GM19467 (cell line): ENCODE measurements around the gene KPNA3.
A peak's percentile ranks its signal among the peaks of the same experiment; 100 is the strongest.

Source experiments
- ATAC-seq: cut with Tn5 transposase; IDR thresholded peaks from one replicate; pipeline ENCODE4 v1.9.1; 2021; ENCODE audit warnings: mild to moderate bottlenecking, moderate library complexity; ENCODE audit not compliant: unreplicated experiment

The KPNA3 gene

GRCh38 chr13:49690133-49690994 lies 102.1 kb downstream of the KPNA3 start:
- ATAC-seq: peak; percentile 3

GRCh38 chr13:49683489-49683888 lies 109.0 kb downstream of the KPNA3 start:
- ATAC-seq: no peak

- ATAC-seq: no peak
These were observed 110.5 kb downstream of the KPNA3 start for GRCh38 chr13:49681842-49682435.

- ATAC-seq: no peak
These were observed 113.2 kb downstream of the KPNA3 start for GRCh38 chr13:49679246-49679645.

- ATAC-seq: no peak
These were observed 114.1 kb downstream of the KPNA3 start for GRCh38 chr13:49678191-49678914.

- ATAC-seq: no peak
These were observed 115.7 kb downstream of the KPNA3 start for GRCh38 chr13:49676581-49677298.

- ATAC-seq: no peak
These were observed 121.7 kb downstream of the KPNA3 start for GRCh38 chr13:49670828-49671227.

GRCh38 chr13:49669735-49670309 lies 122.7 kb downstream of the KPNA3 start:
- no peak for ATAC-seq

- ATAC-seq: no peak
These were observed 124.7 kb downstream of the KPNA3 start for GRCh38 chr13:49667773-49668172.

GRCh38 chr13:49664606-49665005 lies 127.9 kb downstream of the KPNA3 start:
- ATAC-seq: no peak

GRCh38 chr13:49657241-49657641 lies 135.2 kb downstream of the KPNA3 start:
- ATAC-seq: no peak

GRCh38 chr13:49655906-49656305 lies 136.6 kb downstream of the KPNA3 start:
- no peak for ATAC-seq

GRCh38 chr13:49654011-49654410 lies 138.5 kb downstream of the KPNA3 start:
- ATAC-seq: no peak

GRCh38 chr13:49653478-49653877 lies 139.0 kb downstream of the KPNA3 start:
- no peak for ATAC-seq

- no peak for ATAC-seq
These were observed 139.9 kb downstream of the KPNA3 start for GRCh38 chr13:49652355-49653305.

- no peak for ATAC-seq
These were observed 140.7 kb downstream of the KPNA3 start for GRCh38 chr13:49651570-49652354.

GRCh38 chr13:49649963-49650312 lies 142.5 kb downstream of the KPNA3 start:
- no peak for ATAC-seq
